GM12872 (cell line): ENCODE results near the gene NEMP1.
A peak's percentile ranks its signal among the peaks of the same experiment; 100 is the strongest.

Experiments used
- TF ChIP-seq, protein P1 (sequence below): IDR thresholded peaks from 3 replicates; pipeline ENCODE4 v1.5.1; 2011; ENCODE audit warnings: low read depth, mild to moderate bottlenecking, low read length, moderate library complexity; ENCODE audit not compliant: insufficient read depth

NEMP1 gene

GRCh38 chr12:57123813-57124212 lies 45.2 kb upstream of the NEMP1 start:
- TF ChIP-seq, protein P1, sequence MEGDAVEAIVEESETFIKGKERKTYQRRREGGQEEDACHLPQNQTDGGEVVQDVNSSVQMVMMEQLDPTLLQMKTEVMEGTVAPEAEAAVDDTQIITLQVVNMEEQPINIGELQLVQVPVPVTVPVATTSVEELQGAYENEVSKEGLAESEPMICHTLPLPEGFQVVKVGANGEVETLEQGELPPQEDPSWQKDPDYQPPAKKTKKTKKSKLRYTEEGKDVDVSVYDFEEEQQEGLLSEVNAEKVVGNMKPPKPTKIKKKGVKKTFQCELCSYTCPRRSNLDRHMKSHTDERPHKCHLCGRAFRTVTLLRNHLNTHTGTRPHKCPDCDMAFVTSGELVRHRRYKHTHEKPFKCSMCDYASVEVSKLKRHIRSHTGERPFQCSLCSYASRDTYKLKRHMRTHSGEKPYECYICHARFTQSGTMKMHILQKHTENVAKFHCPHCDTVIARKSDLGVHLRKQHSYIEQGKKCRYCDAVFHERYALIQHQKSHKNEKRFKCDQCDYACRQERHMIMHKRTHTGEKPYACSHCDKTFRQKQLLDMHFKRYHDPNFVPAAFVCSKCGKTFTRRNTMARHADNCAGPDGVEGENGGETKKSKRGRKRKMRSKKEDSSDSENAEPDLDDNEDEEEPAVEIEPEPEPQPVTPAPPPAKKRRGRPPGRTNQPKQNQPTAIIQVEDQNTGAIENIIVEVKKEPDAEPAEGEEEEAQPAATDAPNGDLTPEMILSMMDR: no peak

DNA sequence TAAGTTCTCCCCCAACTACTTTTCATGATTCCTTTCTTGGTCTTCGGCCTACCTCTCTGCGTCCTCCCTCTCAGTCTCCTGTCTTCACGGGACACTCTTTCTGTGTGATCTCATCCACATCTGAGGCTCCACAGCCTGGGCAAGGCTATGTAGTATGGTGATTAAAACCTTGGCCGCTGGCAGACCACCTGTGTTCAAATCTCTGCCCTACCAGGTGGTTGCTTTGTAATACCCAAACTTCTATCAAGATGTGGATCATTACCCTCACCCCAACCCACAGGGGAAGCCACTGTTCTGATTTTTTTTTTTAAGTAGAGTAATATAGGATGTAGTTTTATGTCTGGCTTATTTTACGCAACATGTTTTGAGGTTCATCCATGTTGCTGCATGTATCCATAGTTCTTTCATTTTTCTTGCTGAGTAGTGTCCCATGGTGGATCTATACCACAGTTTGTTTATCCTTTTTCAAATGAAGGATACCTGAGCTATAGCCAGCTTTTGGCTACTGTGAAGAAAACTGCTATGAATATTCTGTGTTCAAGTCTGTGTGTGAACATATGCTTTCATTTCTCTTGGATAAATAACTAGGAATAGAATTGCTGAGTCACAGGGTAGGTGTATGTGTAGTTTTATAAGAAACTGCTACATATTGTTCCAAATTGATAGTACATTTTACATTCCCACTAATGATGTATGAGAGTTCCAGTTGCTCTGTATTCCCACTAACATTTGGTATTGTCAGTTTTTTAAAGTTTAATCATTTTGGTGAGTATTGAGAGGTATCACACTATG lies 40.9 kb upstream of the NEMP1 start:
- TF ChIP-seq, protein P1: no peak

GRCh38 chr12:57118711-57119271 lies 40.2 kb upstream of the NEMP1 start:
- TF ChIP-seq, protein P1: no peak

- TF ChIP-seq, protein P1: no peak
Observed at GRCh38 chr12:57116580-57117281, 38.1 kb upstream of the NEMP1 start.

- TF ChIP-seq, protein P1: peak; percentile 84
Observed at GRCh38 chr12:57112492-57113294, 34.1 kb upstream of the NEMP1 start.

DNA sequence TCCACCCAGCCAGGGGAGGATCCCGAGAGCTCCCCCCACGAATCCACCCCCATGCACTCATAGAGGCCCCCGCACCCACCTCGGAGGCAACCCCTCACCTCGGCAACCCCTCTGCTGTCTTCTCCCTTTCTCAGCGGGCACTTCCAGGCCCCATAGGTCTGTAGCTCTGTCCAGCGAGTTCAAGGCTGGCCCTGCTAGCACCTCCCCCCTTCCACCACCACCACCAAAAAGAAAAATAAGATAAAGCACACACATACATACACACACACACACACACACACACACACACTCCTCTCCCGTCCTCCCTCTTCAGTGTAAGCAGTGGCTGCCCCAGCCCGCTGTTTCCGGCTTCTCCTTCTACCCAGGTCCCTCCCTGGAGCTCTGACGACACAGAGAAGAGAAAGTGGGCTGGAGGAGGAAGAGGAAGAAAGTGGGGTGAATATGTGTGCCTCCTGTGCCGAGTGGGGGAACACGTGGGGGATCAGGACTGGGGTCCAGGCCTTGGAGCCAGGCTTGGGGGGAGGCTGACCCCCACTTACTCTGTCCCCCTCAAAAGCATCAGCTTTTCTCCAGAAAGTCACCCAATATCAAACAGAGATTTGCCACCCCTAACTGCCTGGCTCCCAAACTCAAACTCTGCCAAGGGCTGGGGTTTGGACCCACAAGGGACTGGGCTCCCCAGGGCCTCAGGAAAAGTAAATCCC lies 32.6 kb upstream of the NEMP1 start, which contains the start of gene STAT6:
STAT6 (minus strand) TSS at position 332 of the 704 bp plus-strand sequence. CDS start 3,084 bp downstream, outside the sequence.
- TF ChIP-seq, protein P1: no peak
